Liver (tissue), 9 donors: ENCODE results near the gene ZRANB1. TPM values are rescaled to one million over a fixed set of nuclear protein-coding genes. Genes with fewer than 3 reads are reported as not detected.

Experiments used
- DNase-seq: peaks from one replicate; pipeline ENCODE4 v3.0.0-alpha.2; 2017; ENCODE audit warnings: low spot score
- H3K27ac ChIP-seq, 2 donors: one replicate each; pipeline ENCODE4 v1.7.0; 2013; ENCODE audit warnings: inconsistent platforms in 2 of 2, low read length in 2 of 2, control low read depth in 1 of 2, low read depth in 1 of 2, mild to moderate bottlenecking in 1 of 2
- H3K27me3 ChIP-seq, 4 donors: one replicate each; pipeline versions ENCODE4 v1.6.1 to v1.7.0; 2013; ENCODE audit warnings: low read length in 3 of 4, inconsistent platforms in 1 of 4, mild to moderate bottlenecking in 1 of 4, moderate library complexity in 1 of 4; ENCODE audit not compliant: control insufficient read depth in 4 of 4, insufficient read depth in 4 of 4
- H3K36me3 ChIP-seq, 4 donors: one replicate each; pipeline versions ENCODE4 v1.6.1 to v1.7.0; 2013; ENCODE audit warnings: low read length in 3 of 4, mild to moderate bottlenecking in 3 of 4, low read depth in 1 of 4, moderate library complexity in 1 of 4; ENCODE audit not compliant: control insufficient read depth in 4 of 4, insufficient read depth in 3 of 4
- H3K4me1 ChIP-seq, 4 donors: one replicate each; pipeline versions ENCODE4 v1.6.1 to v1.7.0; 2013; ENCODE audit warnings: low read length in 3 of 4, mild to moderate bottlenecking in 3 of 4, moderate library complexity in 1 of 4; ENCODE audit not compliant: control insufficient read depth in 4 of 4, insufficient read depth in 4 of 4
- H3K4me3 ChIP-seq, 3 donors: one replicate each; pipeline versions ENCODE4 v1.6.1 to v1.7.0; 2013; ENCODE audit warnings: low read length in 3 of 3, control low read depth in 1 of 3, low read depth in 1 of 3, mild to moderate bottlenecking in 1 of 3
- H3K9ac ChIP-seq, 2 donors: one replicate each; pipeline ENCODE4 v1.7.0; 2013; ENCODE audit warnings: low read length in 2 of 2, mild to moderate bottlenecking in 2 of 2, moderate library complexity in 2 of 2, control low read depth in 1 of 2, low read depth in 1 of 2
- H3K9me3 ChIP-seq, 4 donors: one replicate each; pipeline versions ENCODE4 v1.6.1 to v1.7.0; 2013; ENCODE audit warnings: low read length in 3 of 4; ENCODE audit not compliant: control insufficient read depth in 4 of 4
- EGR1 ChIP-seq, 2 donors: IDR thresholded peaks; 2 replicates each; pipeline ENCODE4 v1.6.1; 2016 to 2018; ENCODE audit warnings: antibody characterized with exemption in 2 of 2, low read depth in 2 of 2
- FOXA1 ChIP-seq: IDR thresholded peaks from 2 replicates; pipeline ENCODE4 v1.6.1; 2016; ENCODE audit warnings: antibody characterized with exemption
- GABPA ChIP-seq, 2 donors: IDR thresholded peaks in 1 of 2; conservative IDR thresholded peaks in 1 of 2; 2 replicates each; pipeline ENCODE4 v1.6.1; 2016; ENCODE audit warnings: antibody characterized with exemption in 2 of 2, mild to moderate bottlenecking in 1 of 2, moderate library complexity in 1 of 2
- HNF4A ChIP-seq, 2 donors: conservative IDR thresholded peaks; 2 replicates each; pipeline ENCODE4 v1.6.1; 2016; ENCODE audit warnings: antibody characterized with exemption in 2 of 2, mild to moderate bottlenecking in 2 of 2
- HNF4G ChIP-seq: IDR thresholded peaks from 2 replicates; pipeline ENCODE4 v1.6.1; 2016; ENCODE audit warnings: antibody characterized with exemption
- JUND ChIP-seq, 2 donors: IDR thresholded peaks; 2 replicates each; pipeline ENCODE4 v1.6.1; 2016; ENCODE audit warnings: antibody characterized with exemption in 2 of 2
- MAX ChIP-seq: IDR thresholded peaks from 2 replicates; pipeline ENCODE4 v1.6.1; 2016; ENCODE audit warnings: antibody characterized with exemption
- NR2F2 ChIP-seq: IDR thresholded peaks from 2 replicates; pipeline ENCODE4 v1.6.1; 2016; ENCODE audit warnings: antibody characterized with exemption
- RXRA ChIP-seq, 2 donors: IDR thresholded peaks; 2 replicates each; pipeline ENCODE4 v1.6.1; 2017 to 2018; ENCODE audit warnings: antibody characterized with exemption in 2 of 2, mild to moderate bottlenecking in 1 of 2
- SP1 ChIP-seq: IDR thresholded peaks from 2 replicates; pipeline ENCODE4 v1.6.1; 2018; ENCODE audit warnings: antibody characterized with exemption, mild to moderate bottlenecking
- YY1 ChIP-seq: IDR thresholded peaks from 2 replicates; pipeline ENCODE4 v1.6.1; 2016; ENCODE audit warnings: antibody characterized with exemption, mild to moderate bottlenecking
- ZBTB33 ChIP-seq: IDR thresholded peaks from 2 replicates; pipeline ENCODE4 v1.6.1; 2016; ENCODE audit warnings: antibody characterized with exemption
- WGBS: extraction: QIAGEN DNeasy Blood & Tissue Kit; methylation state at CpG from one replicate; pipeline ENCODE4 v1.1.7; 2013; 5-methylcytosine and 5-hydroxymethylcytosine counted together
- polyA plus RNA-seq, 2 donors: library from polyadenylated mRNA; stranded (reverse) in 1 of 2; unstranded in 1 of 2; fragments of 200-250 nt in 1 of 2; fragments of >200 nt in 1 of 2; fragmentation: Nextera tagmentation in 1 of 2; extraction: Ambion mirVana in 1 of 2; gene quantifications; one replicate each; pipeline versions ENCODE4 v1.2.1 to v1.2.3, GENCODE V29; 2013 to 2015
- total RNA-seq, 2 donors: library from RNA; depleted of rRNA; stranded (reverse); fragments of >200 nt; gene quantifications; one replicate each; pipeline ENCODE4 v1.2.3, GENCODE V29; 2014
- TF ChIP-seq, protein P1 (sequence below): IDR thresholded peaks from 2 replicates; pipeline ENCODE4 v1.6.1; 2016; ENCODE audit warnings: antibody characterized with exemption
- TF ChIP-seq, protein P2 (sequence below): IDR thresholded peaks from 2 replicates; pipeline ENCODE4 v1.6.1; 2016; ENCODE audit warnings: antibody characterized with exemption, mild to moderate bottlenecking
- TF ChIP-seq, protein P3 (sequence below): fragments of 150-350 bp; IDR thresholded peaks from 2 replicates; pipeline ENCODE4 v1.5.1; 2017; ENCODE audit warnings: improper control_type of control experiment, low read depth, low read length; ENCODE audit not compliant: missing input control
- donor health status: healthy.
- donor health status: healthy.
- donor health status: healthy.
- donor health status: healthy.
- donor health status: healthy.

ZRANB1 gene
- total and polyA plus RNA-seq, 4 donors: 6.2 to 32.5 (median 14.4) TPM

DNA sequence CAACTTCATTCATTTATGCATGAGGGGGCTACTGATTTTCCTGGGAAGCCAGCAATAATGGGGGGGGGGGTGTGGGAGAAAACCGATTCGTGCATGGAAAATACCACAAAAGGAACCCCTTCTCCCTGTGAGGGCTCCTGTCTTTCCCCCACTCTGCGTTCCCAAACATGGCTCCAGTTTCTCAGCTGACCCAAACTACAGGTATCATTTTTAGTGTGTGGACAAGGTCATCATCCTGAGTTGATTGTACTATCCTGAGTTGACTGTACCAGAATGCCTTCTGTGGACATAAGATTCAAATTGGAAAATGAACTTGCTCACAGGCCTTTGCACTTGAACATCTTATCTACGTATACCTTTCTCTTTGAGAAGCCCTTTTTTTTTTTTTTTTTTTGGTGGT, 49.9 kb downstream of the ZRANB1 start:
- TF ChIP-seq, protein P1, sequence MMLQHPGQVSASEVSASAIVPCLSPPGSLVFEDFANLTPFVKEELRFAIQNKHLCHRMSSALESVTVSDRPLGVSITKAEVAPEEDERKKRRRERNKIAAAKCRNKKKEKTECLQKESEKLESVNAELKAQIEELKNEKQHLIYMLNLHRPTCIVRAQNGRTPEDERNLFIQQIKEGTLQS: no peak
- no peak for TF ChIP-seq GABPA (IDR thresholded peaks at IDR 0.05 in 1 of 2, conservative IDR thresholded peaks at IDR 0.05 in 1 of 2)
- TF ChIP-seq YY1: no peak
- TF ChIP-seq SP1: no peak
- TF ChIP-seq JUND (IDR thresholded peaks at IDR 0.05): no peak
- no peak for TF ChIP-seq HNF4G
- no peak for TF ChIP-seq RXRA (IDR thresholded peaks at IDR 0.05)
- TF ChIP-seq, protein P2, sequence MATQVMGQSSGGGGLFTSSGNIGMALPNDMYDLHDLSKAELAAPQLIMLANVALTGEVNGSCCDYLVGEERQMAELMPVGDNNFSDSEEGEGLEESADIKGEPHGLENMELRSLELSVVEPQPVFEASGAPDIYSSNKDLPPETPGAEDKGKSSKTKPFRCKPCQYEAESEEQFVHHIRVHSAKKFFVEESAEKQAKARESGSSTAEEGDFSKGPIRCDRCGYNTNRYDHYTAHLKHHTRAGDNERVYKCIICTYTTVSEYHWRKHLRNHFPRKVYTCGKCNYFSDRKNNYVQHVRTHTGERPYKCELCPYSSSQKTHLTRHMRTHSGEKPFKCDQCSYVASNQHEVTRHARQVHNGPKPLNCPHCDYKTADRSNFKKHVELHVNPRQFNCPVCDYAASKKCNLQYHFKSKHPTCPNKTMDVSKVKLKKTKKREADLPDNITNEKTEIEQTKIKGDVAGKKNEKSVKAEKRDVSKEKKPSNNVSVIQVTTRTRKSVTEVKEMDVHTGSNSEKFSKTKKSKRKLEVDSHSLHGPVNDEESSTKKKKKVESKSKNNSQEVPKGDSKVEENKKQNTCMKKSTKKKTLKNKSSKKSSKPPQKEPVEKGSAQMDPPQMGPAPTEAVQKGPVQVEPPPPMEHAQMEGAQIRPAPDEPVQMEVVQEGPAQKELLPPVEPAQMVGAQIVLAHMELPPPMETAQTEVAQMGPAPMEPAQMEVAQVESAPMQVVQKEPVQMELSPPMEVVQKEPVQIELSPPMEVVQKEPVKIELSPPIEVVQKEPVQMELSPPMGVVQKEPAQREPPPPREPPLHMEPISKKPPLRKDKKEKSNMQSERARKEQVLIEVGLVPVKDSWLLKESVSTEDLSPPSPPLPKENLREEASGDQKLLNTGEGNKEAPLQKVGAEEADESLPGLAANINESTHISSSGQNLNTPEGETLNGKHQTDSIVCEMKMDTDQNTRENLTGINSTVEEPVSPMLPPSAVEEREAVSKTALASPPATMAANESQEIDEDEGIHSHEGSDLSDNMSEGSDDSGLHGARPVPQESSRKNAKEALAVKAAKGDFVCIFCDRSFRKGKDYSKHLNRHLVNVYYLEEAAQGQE: no peak
- TF ChIP-seq, protein P3, sequence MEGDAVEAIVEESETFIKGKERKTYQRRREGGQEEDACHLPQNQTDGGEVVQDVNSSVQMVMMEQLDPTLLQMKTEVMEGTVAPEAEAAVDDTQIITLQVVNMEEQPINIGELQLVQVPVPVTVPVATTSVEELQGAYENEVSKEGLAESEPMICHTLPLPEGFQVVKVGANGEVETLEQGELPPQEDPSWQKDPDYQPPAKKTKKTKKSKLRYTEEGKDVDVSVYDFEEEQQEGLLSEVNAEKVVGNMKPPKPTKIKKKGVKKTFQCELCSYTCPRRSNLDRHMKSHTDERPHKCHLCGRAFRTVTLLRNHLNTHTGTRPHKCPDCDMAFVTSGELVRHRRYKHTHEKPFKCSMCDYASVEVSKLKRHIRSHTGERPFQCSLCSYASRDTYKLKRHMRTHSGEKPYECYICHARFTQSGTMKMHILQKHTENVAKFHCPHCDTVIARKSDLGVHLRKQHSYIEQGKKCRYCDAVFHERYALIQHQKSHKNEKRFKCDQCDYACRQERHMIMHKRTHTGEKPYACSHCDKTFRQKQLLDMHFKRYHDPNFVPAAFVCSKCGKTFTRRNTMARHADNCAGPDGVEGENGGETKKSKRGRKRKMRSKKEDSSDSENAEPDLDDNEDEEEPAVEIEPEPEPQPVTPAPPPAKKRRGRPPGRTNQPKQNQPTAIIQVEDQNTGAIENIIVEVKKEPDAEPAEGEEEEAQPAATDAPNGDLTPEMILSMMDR: no peak
- TF ChIP-seq EGR1 (IDR thresholded peaks at IDR 0.05; ENCODE audit: low read depth in 2 of 2): no peak
- no peak for TF ChIP-seq MAX
- TF ChIP-seq ZBTB33: no peak
- no peak for TF ChIP-seq FOXA1
- no peak for TF ChIP-seq NR2F2
- no peak for TF ChIP-seq HNF4A (conservative IDR thresholded peaks at IDR 0.05)
- peaks cover 1 to 15% (median 8%) of the 10 kb centered on the region in 4 donors for H3K4me1 ChIP-seq
- no peak overlapping the region for H3K4me3 ChIP-seq
- peaks cover 1 to 9% (median 4%) of the 10 kb centered on the region in 4 donors for H3K36me3 ChIP-seq
- DNase-seq: no peak
- WGBS: 97% methylated on average over 4 of the region's 4 CpGs
- no peaks in the 10 kb centered on the region for H3K9me3 ChIP-seq
- H3K27ac ChIP-seq: no peak overlapping the region
- no peak overlapping the region for H3K9ac ChIP-seq
- H3K27me3 ChIP-seq: no peaks in the 10 kb centered on the region
